ENCODE measurements around the gene FLOT1. TPM values are rescaled to one million over a fixed set of nuclear protein-coding genes. Genes with fewer than 3 reads are reported as not detected.

Gene FLOT1
- total and polyA plus RNA-seq, 9 of the 15 experiments (the other 6 are each of a cell fraction or from before 2014, with no cell fraction given), result 11.7 to 149 (median 118) TPM

DNA sequence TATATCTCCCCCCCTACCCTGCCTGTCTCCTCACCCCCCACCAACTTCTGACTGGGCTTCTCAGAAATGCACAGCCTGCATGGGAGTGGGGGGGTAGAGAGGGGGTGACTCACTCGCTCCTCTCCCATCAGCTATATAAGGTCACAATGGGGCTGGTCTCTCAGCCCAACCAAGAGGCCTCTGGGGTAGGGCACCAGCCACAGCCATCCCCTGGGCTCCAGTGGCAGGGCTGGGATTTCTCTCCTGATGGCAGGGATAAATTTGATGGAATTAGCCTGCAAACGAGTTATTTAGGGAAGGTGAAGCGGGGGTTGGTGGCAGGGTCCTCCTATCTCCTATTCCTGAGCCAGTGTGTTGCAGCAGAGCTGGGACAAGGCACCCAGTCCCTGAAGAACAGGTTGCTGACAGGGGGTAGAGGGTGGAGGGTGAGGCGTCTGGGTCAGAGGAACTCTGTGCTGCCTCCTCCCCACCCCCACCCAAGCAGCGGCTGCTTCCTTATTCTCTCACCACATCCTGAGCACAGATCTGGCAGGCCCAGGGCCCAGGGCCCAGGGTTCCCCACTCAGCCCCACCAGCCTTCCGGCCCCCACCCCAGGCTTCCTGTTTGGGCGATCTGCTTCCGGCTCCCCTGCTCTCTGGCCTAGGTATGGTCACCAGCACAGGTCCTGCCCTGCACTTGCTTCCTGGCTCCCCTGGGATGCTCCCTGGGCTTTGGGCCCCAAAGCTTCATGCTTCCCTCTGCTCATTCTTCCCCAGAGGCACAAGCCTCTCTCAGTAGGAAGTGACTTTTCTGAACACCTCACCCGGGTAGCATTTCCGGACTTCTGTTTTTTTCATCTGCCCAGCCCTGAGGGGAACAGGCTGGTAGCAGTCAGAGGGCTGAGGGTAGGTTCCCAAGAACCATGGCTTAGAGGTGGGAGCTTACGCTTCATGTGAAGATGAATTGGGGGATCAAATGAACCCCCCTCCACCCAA, 60.1 kb downstream of the FLOT1 start (continued):
- TF ChIP-seq, protein P1, sequence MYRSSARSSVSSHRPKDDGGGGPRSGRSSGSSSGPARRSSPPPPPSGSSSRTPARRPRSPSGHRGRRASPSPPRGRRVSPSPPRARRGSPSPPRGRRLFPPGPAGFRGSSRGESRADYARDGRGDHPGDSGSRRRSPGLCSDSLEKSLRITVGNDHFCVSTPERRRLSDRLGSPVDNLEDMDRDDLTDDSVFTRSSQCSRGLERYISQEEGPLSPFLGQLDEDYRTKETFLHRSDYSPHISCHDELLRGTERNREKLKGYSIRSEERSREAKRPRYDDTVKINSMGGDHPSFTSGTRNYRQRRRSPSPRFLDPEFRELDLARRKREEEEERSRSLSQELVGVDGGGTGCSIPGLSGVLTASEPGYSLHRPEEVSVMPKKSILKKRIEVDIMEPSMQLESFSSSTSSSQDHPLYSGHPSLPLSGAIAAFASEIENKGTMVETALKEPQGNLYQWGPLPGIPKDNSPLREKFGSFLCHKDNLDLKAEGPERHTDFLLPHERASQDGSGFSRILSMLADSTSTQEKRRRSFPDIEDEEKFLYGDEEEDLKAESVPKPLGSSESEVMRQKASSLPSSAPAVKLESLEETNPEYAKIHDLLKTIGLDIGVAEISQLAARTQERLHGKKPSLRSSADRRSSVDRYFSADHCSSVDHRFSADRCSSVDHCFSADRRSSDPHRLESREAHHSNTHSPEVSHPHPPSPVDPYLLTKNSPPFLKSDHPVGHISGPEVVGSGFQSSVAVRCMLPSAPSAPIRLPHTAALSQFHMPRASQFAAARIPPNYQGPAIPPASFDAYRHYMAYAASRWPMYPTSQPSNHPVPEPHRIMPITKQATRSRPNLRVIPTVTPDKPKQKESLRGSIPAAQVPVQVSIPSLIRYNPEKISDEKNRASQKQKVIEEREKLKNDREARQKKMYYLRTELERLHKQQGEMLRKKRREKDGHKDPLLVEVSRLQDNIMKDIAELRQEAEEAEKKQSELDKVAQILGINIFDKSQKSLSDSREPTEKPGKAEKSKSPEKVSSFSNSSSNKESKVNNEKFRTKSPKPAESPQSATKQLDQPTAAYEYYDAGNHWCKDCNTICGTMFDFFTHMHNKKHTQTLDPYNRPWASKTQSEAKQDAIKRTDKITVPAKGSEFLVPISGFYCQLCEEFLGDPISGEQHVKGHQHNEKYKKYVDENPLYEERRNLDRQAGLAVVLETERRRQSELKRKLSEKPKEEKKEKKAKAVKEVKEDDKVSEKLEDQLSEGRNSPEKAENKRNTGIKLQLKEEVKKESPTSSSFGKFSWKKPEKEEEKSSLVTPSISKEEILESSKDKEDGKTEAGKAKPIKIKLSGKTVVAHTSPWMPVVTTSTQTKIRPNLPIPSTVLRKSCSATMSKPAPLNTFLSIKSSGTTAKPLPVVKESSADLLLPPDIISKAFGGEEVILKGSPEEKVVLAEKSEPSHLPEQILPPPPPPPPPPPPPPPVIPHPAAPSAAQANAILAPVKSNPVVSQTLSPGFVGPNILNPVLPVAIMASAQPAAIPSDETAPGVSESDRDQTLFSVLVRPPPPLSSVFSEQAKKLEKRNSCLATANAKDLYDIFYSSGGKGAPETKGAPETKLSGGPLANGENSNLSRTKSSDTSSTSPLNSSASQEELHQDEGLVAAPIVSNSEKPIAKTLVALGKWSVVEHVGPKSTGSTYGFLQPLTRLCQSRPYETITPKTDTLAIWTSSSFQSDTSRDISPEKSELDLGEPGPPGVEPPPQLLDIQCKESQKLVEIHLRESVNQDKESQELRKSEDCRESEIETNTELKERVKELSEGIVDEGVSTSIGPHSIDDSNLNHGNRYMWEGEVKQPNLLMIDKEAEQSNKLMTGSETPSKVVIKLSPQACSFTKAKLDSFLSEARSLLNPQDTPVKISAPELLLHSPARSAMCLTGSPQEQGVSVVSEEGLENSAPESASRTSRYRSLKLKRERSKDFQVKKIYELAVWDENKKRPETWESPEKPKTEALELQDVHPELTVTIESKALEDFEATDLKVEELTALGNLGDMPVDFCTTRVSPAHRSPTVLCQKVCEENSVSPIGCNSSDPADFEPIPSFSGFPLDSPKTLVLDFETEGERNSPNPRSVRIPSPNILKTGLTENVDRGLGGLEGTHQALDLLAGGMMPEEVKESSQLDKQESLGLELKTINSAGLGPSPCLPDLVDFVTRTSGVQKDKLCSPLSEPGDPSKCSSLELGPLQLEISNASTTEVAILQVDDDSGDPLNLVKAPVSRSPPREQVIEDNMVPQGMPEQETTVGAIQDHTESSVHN (IDR thresholded peaks at IDR 0.05; ENCODE audit: borderline replicate concordance in 1 of 2, low read depth in 1 of 2), result 0 out of 4 replicates have a peak, but pooled peaks of 1 of the 2 experiments have one; percentile 18
- TF ChIP-seq, protein P2, sequence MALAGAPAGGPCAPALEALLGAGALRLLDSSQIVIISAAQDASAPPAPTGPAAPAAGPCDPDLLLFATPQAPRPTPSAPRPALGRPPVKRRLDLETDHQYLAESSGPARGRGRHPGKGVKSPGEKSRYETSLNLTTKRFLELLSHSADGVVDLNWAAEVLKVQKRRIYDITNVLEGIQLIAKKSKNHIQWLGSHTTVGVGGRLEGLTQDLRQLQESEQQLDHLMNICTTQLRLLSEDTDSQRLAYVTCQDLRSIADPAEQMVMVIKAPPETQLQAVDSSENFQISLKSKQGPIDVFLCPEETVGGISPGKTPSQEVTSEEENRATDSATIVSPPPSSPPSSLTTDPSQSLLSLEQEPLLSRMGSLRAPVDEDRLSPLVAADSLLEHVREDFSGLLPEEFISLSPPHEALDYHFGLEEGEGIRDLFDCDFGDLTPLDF (CRISPR knock-in tag; IDR thresholded peaks at IDR 0.05), result no peak
- no peak for TF ChIP-seq ELF4 (CRISPR knock-in tag; IDR thresholded peaks at IDR 0.05)
- TF ChIP-seq, protein P3, sequence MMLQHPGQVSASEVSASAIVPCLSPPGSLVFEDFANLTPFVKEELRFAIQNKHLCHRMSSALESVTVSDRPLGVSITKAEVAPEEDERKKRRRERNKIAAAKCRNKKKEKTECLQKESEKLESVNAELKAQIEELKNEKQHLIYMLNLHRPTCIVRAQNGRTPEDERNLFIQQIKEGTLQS (IDR thresholded peaks at IDR 0.05), result peak; percentile 98
- TF ChIP-seq, protein P3 (CRISPR knock-in tag; conservative IDR thresholded peaks at IDR 0.05), result peak; percentile 80
- 0 out of 2 replicates have a peak, but pooled peaks have one; percentile 59 for TF ChIP-seq ZNF232 (CRISPR knock-in tag; IDR thresholded peaks at IDR 0.05)
- no peak for TF ChIP-seq NONO (IDR thresholded peaks at IDR 0.05; ENCODE audit: low read depth in 2 of 2, low read length in 1 of 2)
- no peak for TF ChIP-seq ZBTB17 (CRISPR knock-in tag; IDR thresholded peaks at IDR 0.05)
- TF ChIP-seq, protein P4, sequence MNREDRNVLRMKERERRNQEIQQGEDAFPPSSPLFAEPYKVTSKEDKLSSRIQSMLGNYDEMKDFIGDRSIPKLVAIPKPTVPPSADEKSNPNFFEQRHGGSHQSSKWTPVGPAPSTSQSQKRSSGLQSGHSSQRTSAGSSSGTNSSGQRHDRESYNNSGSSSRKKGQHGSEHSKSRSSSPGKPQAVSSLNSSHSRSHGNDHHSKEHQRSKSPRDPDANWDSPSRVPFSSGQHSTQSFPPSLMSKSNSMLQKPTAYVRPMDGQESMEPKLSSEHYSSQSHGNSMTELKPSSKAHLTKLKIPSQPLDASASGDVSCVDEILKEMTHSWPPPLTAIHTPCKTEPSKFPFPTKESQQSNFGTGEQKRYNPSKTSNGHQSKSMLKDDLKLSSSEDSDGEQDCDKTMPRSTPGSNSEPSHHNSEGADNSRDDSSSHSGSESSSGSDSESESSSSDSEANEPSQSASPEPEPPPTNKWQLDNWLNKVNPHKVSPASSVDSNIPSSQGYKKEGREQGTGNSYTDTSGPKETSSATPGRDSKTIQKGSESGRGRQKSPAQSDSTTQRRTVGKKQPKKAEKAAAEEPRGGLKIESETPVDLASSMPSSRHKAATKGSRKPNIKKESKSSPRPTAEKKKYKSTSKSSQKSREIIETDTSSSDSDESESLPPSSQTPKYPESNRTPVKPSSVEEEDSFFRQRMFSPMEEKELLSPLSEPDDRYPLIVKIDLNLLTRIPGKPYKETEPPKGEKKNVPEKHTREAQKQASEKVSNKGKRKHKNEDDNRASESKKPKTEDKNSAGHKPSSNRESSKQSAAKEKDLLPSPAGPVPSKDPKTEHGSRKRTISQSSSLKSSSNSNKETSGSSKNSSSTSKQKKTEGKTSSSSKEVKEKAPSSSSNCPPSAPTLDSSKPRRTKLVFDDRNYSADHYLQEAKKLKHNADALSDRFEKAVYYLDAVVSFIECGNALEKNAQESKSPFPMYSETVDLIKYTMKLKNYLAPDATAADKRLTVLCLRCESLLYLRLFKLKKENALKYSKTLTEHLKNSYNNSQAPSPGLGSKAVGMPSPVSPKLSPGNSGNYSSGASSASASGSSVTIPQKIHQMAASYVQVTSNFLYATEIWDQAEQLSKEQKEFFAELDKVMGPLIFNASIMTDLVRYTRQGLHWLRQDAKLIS (CRISPR knock-in tag; IDR thresholded peaks at IDR 0.05), result peak; percentile 58
- TF ChIP-seq PCBP1 (IDR thresholded peaks at IDR 0.05; ENCODE audit: low read depth, low read length, poor library complexity, severe bottlenecking), result no peak
